ENCODE results near the gene MAP7D3. TPM values are rescaled to one million over a fixed set of nuclear protein-coding genes. Genes with fewer than 3 reads are reported as not detected.

The MAP7D3 gene
- total and polyA plus RNA-seq, 10 of the 15 experiments (the other 5 are each of a cell fraction or from before 2014, with no cell fraction given), result 9.1 to 24.0 (median 11.0) TPM

DNA sequence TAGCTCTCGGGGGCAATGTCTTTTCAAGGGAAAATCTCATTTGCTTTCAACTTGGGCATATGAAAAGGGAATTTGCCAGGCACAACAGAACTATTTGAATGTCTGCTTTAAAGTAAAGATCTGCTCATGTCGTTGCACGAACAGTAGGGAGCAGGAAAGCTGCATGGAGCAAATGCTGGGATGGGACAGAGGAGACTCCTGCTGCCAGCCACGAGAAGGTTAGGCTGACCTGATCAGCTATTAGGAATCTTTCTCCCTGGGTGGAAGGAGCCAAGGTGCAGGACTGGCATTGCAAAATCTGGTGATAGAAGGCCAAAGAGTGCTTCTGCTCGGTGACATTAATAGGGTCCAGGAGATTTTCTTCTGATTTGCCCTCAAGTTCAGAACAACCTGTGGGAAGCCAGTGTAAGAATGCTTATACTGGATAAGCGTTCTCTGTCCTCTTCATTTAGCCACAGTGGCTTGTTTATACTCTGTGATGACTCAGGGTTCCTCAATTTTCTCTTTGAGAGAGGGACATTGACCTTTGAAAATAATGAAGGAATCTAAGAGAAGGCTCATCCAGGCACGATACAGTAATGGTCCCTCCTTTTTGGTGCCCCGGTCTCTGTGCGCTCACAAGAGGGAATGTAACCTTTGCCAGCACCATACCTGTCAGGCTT lies 80.9 kb downstream of the MAP7D3 start (continued):
- TF ChIP-seq, protein P1, sequence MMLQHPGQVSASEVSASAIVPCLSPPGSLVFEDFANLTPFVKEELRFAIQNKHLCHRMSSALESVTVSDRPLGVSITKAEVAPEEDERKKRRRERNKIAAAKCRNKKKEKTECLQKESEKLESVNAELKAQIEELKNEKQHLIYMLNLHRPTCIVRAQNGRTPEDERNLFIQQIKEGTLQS (IDR thresholded peaks at IDR 0.05; ENCODE audit: borderline replicate concordance, extremely low read depth, low read depth, low read length), result no peak
- TF ChIP-seq, protein P2, sequence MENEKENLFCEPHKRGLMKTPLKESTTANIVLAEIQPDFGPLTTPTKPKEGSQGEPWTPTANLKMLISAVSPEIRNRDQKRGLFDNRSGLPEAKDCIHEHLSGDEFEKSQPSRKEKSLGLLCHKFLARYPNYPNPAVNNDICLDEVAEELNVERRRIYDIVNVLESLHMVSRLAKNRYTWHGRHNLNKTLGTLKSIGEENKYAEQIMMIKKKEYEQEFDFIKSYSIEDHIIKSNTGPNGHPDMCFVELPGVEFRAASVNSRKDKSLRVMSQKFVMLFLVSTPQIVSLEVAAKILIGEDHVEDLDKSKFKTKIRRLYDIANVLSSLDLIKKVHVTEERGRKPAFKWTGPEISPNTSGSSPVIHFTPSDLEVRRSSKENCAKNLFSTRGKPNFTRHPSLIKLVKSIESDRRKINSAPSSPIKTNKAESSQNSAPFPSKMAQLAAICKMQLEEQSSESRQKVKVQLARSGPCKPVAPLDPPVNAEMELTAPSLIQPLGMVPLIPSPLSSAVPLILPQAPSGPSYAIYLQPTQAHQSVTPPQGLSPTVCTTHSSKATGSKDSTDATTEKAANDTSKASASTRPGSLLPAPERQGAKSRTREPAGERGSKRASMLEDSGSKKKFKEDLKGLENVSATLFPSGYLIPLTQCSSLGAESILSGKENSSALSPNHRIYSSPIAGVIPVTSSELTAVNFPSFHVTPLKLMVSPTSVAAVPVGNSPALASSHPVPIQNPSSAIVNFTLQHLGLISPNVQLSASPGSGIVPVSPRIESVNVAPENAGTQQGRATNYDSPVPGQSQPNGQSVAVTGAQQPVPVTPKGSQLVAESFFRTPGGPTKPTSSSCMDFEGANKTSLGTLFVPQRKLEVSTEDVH (IDR thresholded peaks at IDR 0.05; ENCODE audit: low read depth, partially characterized antibody), result no peak
- TF ChIP-seq JUNB (IDR thresholded peaks at IDR 0.05) (no peak), ZNF384 (IDR thresholded peaks at IDR 0.05; ENCODE audit: borderline replicate concordance, low read depth, low read length) (no peak), NFYB (IDR thresholded peaks at IDR 0.05; ENCODE audit: insufficient read depth, low read depth, low read length) (no peak)

DNA sequence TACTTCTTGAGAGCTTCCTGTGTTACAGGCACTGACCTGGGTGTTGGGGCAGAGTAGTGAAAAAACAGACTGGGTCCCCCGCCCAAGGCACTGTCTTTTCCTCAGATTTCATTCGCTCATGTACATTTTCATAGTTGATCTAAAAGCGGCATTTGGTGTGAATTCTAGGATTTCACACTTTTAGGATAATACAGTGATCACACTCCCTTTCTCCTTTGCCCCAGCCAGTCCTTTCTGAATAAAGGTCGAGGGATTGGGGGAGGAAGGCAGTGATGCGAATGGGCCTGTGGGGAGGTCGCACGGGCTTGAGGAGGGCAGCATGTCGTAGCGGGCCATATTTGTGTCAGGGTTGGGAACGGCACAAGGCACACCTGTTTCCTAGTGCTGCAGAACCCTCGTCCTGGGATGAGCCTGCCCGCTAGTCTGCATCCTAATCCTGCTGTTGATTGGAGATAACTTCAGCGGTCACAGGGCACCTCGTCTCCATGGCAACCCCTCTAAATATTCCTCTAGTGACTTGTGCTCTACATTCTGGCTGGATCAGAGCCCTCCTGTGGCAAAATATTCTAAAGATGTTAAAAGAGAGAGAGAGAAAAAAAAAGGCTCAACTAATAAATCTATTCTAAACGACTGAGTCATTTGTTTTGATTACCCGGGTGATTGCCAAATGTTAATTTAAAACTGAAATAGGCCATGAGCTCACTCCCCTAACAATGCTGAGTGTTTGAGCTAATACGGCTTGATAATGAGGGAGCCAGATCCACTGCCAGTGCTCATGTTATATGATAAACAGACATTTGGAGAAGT lies 82.1 kb downstream of the MAP7D3 start:
- ATAC-seq (no peak), DNase-seq (ENCODE audit: low read depth, low spot score) (no peak), FAIRE-seq (no peak)
- WGBS (ENCODE audit: insufficient coverage, insufficient replicate concordance, low lambda C conversion rate, missing lambda C conversion rate), result 34% methylated on average over 17 of the region's 17 CpGs
- Histone ChIP-seq H3K9ac (ENCODE audit: control insufficient read depth, insufficient read depth, low read length) (no peak overlapping the region), H3K36me3 (ENCODE audit: control insufficient read depth in 2 of 2, insufficient read depth in 2 of 2, low read length in 1 of 2) (no peaks in the 10 kb centered on the region), H2AFZ (ENCODE audit: control insufficient read depth, low read depth, low read length) (no peak overlapping the region), H3K27me3 (replicated peaks in 1 of 2; ENCODE audit: control insufficient read depth in 2 of 2, insufficient read depth in 2 of 2, low read length in 1 of 2) (no peaks in the 10 kb centered on the region; a peak in 1 of 4 replicates), H4K20me1 (ENCODE audit: control insufficient read depth, insufficient read depth) (no peaks in the 10 kb centered on the region), H3K9me3 (replicated peaks; ENCODE audit: control insufficient read depth, insufficient read depth, low read length) (no peaks in the 10 kb centered on the region), H3K4me1 (ENCODE audit: control insufficient read depth, insufficient read depth, low read length) (no peaks in the 10 kb centered on the region), H3K4me3 (no peak overlapping the region), H3K79me2 (ENCODE audit: control insufficient read depth, insufficient read depth, low read length) (no peaks in the 10 kb centered on the region), H3K4me2 (ENCODE audit: control insufficient read depth, insufficient read depth) (no peak overlapping the region), H3K27ac (ENCODE audit: control insufficient read depth, insufficient read depth) (no peak overlapping the region)
- RAD21 ChIA-PET (ENCODE audit: unreplicated experiment), result no interaction called here
- intact Hi-C loops (cut with micrococcal nuclease; ENCODE audit: unreplicated experiment) (no loop called here), in situ Hi-C loops (cut with MboI) (no loop called here)
- POLR2A ChIA-PET, result no interaction called here
- CTCF ChIA-PET, result interaction anchor here (0.7 to 1.7 kb wide), 2 partner anchors 36 to 100 kb away, joined by 3 to 5 read pairs; no protein-coding TSS in a partner anchor
- BruUV-seq (replicated peaks), result no TSS peak
- SMC1A ChIA-PET (ENCODE audit: uncharacterized antibody, unreplicated experiment), result no interaction called here
- TF ChIP-seq, protein P3, sequence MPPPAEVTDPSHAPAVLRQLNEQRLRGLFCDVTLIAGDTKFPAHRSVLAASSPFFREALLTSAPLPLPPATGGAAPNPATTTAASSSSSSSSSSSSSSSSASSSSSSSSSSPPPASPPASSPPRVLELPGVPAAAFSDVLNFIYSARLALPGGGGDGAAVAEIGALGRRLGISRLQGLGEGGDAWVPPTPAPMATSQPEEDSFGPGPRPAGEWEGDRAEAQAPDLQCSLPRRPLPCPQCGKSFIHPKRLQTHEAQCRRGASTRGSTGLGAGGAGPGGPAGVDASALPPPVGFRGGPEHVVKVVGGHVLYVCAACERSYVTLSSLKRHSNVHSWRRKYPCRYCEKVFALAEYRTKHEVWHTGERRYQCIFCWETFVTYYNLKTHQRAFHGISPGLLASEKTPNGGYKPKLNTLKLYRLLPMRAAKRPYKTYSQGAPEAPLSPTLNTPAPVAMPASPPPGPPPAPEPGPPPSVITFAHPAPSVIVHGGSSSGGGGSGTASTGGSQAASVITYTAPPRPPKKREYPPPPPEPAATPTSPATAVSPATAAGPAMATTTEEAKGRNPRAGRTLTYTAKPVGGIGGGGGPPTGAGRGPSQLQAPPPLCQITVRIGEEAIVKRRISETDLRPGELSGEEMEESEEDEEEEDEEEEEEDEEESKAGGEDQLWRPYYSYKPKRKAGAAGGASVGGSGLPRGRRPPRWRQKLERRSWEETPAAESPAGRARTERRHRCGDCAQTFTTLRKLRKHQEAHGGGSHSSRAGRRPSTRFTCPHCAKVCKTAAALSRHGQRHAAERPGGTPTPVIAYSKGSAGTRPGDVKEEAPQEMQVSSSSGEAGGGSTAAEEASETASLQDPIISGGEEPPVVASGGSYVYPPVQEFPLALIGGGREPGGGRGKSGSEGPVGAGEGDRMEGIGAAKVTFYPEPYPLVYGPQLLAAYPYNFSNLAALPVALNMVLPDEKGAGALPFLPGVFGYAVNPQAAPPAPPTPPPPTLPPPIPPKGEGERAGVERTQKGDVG (CRISPR knock-in tag; IDR thresholded peaks at IDR 0.05), result no peak
- TF ChIP-seq BMI1 (IDR thresholded peaks at IDR 0.05; ENCODE audit: borderline replicate concordance) (no peak), HDAC6 (IDR thresholded peaks at IDR 0.05; ENCODE audit: unreplicated experiment) (no peak), TCF3 (IDR thresholded peaks at IDR 0.05; ENCODE audit: borderline replicate concordance, insufficient read depth, low read depth, low read length) (no peak), WRNIP1 (IDR thresholded peaks at IDR 0.05; ENCODE audit: borderline replicate concordance, low read depth, low read length) (no peak)

Data from GM12878 (cell line).